C4-2B (cell line): ENCODE data around the gene ITPRIP.
A peak's percentile ranks its signal among the peaks of the same experiment; 100 is the strongest.

Experiments used
- H3K27ac ChIP-seq: fragments of 450-650 bp; 2 replicates; pipeline ENCODE4 v1.5.1; 2017
- CTCF ChIP-seq: fragments of 450-650 bp; conservative IDR thresholded peaks from 2 replicates; pipeline ENCODE4 v1.5.1; 2017; ENCODE audit warnings: mild to moderate bottlenecking
- ZFX ChIP-seq: fragments of 450-650 bp; IDR thresholded peaks from 2 replicates; pipeline ENCODE4 v1.6.1; 2017

ITPRIP gene

GRCh38 chr10:104311184-104311720 is 27.0 kb downstream of the ITPRIP start:
- H3K27ac ChIP-seq, result peak overlapping the region; percentile 67
- no peak for TF ChIP-seq ZFX

- peak overlapping the region; percentile 67 for H3K27ac ChIP-seq
- TF ChIP-seq ZFX (no peak), CTCF (no peak)
These were observed 28.0 kb downstream of the ITPRIP start for GRCh38 chr10:104309980-104310978.

GRCh38 chr10:104308439-104308903 is 29.8 kb downstream of the ITPRIP start:
- TF ChIP-seq ZFX, result no peak
- TF ChIP-seq CTCF, result no peak
- no peak overlapping the region for H3K27ac ChIP-seq

- H3K27ac ChIP-seq, result 0 out of 2 replicates have a peak overlapping the region, but pooled peaks have one; percentile 3
- no peak for TF ChIP-seq ZFX
- no peak for TF ChIP-seq CTCF
These were observed 30.5 kb downstream of the ITPRIP start for GRCh38 chr10:104307576-104308438.

- H3K27ac ChIP-seq, result peak overlapping the region; percentile 3; the same call in 1 of the 2 replicates
- TF ChIP-seq CTCF (no peak), ZFX (no peak)
These were observed 31.4 kb downstream of the ITPRIP start for GRCh38 chr10:104306897-104307296.

GRCh38 chr10:104304927-104305326 is 33.3 kb downstream of the ITPRIP start:
- peak overlapping the region; percentile 85; the same call in 1 of the 2 replicates for H3K27ac ChIP-seq
- TF ChIP-seq CTCF (no peak), ZFX (no peak)

GRCh38 chr10:104304356-104304745 is 33.9 kb downstream of the ITPRIP start:
- peak overlapping the region; percentile 85; the same call in 1 of the 2 replicates for H3K27ac ChIP-seq
- TF ChIP-seq CTCF, result no peak
- no peak for TF ChIP-seq ZFX
